Measurements from ENCODE around the gene MOV10L1. TPM values are rescaled to one million over a fixed set of nuclear protein-coding genes. Genes with fewer than 3 reads are reported as not detected.

Gene MOV10L1
- total and polyA plus RNA-seq, 9 of the 15 experiments (the other 6 are each of a cell fraction or from before 2014, with no cell fraction given) = 0.06 to 0.43 (median 0.15) TPM

DNA sequence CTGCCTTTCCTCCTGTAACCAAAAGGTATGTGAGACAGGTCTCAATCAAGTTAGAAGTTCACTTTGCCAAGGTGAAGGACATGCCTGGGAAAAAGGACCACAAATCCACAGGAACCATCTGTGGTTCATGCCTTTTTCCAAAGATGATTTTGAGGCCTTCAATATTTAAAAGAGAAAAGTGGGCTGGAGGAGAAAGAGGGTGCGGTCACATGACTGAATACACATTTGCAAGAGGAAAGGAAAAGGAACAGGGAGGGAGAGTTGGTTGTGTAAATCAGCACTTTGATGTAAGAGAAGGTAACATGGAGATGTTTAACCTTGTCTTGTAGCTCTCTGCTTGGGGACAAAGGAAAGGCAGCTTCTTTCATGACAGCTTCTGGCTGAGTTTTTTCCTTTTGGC, 21.2 kb downstream of the MOV10L1 start (continued):
- TF ChIP-seq, protein P1, sequence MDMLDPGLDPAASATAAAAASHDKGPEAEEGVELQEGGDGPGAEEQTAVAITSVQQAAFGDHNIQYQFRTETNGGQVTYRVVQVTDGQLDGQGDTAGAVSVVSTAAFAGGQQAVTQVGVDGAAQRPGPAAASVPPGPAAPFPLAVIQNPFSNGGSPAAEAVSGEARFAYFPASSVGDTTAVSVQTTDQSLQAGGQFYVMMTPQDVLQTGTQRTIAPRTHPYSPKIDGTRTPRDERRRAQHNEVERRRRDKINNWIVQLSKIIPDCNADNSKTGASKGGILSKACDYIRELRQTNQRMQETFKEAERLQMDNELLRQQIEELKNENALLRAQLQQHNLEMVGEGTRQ (CRISPR knock-in tag; IDR thresholded peaks at IDR 0.05) = 0 out of 2 replicates have a peak, but pooled peaks have one; percentile 22

DNA sequence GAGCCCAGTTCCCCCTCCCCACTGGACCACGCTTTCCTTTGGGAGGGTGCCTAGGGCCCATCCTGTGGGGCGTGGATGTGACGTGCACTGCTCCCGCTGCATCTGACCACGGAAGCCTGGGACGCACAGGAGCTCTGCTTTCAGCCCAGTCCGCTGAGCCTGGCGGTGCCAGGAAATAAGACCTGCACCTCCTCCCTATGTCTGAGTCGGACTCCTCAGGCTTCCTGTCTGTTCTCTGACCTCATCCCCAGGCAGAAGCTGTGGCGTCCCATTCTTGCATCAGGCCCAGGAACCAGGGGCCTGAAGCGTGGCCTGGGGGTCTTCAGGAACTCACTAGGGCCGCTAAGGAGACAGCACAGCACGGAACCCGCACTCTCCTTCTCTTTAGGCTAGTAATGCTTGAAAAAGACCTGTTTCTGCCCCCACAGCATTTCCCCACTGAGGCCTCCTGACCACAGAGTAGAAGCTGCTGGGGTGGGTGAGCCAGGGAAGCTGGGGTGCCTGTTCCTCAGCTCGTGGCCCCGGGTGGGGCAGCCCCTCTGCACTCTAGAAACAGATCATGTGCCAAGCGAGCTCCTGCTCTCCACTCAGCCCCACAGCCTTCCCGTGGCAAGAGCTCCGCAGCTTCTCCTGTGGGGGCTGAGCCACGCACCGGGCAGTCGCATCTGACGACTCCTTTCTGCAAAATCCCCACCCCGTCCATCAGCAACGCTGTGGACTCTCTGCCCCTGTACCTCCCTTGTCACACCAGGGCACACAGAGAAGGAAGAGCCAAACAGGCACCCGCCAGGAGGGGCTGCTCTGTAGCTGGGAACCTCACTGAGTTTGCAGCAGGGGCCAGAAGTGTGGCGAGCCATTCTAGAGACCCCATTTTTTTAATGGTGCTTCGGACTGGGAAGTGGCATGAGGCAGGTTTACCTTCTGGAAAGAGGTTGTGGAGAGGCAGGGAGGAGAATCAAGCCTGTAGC, 22.6 kb downstream of the MOV10L1 start:
- no peaks in the 10 kb centered on the region for H4K20me1 ChIP-seq (replicated peaks; ENCODE audit: control insufficient read depth, insufficient read depth, low read length)
- TF ChIP-seq, protein P2, sequence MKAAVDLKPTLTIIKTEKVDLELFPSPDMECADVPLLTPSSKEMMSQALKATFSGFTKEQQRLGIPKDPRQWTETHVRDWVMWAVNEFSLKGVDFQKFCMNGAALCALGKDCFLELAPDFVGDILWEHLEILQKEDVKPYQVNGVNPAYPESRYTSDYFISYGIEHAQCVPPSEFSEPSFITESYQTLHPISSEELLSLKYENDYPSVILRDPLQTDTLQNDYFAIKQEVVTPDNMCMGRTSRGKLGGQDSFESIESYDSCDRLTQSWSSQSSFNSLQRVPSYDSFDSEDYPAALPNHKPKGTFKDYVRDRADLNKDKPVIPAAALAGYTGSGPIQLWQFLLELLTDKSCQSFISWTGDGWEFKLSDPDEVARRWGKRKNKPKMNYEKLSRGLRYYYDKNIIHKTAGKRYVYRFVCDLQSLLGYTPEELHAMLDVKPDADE (conservative IDR thresholded peaks at IDR 0.05; ENCODE audit: control insufficient read depth, low read depth, low read length) = no peak
- TF ChIP-seq, protein P3, sequence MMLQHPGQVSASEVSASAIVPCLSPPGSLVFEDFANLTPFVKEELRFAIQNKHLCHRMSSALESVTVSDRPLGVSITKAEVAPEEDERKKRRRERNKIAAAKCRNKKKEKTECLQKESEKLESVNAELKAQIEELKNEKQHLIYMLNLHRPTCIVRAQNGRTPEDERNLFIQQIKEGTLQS (IDR thresholded peaks at IDR 0.05) = peak; percentile 36; the same call in 1 of the 2 replicates
- TF ChIP-seq, protein P3 (CRISPR knock-in tag; conservative IDR thresholded peaks at IDR 0.05) = no peak
- TF ChIP-seq CEBPG (CRISPR knock-in tag; IDR thresholded peaks at IDR 0.05) (peak; percentile 34; the same call in 1 of the 2 replicates), CEBPG (tag; conservative IDR thresholded peaks at IDR 0.05 in 1 of 2, IDR thresholded peaks at IDR 0.05 in 1 of 2) (no peak), HNRNPL (IDR thresholded peaks at IDR 0.05; ENCODE audit: low read depth, low read length) (no peak), GABPA (tag; conservative IDR thresholded peaks at IDR 0.05; ENCODE audit: low read depth) (peak; percentile 36; the same call in 1 of the 2 replicates)
- TF ChIP-seq, protein P4, sequence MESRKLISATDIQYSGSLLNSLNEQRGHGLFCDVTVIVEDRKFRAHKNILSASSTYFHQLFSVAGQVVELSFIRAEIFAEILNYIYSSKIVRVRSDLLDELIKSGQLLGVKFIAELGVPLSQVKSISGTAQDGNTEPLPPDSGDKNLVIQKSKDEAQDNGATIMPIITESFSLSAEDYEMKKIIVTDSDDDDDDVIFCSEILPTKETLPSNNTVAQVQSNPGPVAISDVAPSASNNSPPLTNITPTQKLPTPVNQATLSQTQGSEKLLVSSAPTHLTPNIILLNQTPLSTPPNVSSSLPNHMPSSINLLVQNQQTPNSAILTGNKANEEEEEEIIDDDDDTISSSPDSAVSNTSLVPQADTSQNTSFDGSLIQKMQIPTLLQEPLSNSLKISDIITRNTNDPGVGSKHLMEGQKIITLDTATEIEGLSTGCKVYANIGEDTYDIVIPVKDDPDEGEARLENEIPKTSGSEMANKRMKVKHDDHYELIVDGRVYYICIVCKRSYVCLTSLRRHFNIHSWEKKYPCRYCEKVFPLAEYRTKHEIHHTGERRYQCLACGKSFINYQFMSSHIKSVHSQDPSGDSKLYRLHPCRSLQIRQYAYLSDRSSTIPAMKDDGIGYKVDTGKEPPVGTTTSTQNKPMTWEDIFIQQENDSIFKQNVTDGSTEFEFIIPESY (CRISPR knock-in tag; IDR thresholded peaks at IDR 0.05) = peak; percentile 88
- no peaks in the 10 kb centered on the region for H3K9me1 ChIP-seq (ENCODE audit: control insufficient read depth, insufficient read depth, low read length)
- H3K4me1 ChIP-seq (replicated peaks in 1 of 2; ENCODE audit: control insufficient read depth in 2 of 2, insufficient read depth in 2 of 2, low read length in 2 of 2) = peaks cover 7 to 33% of the 10 kb centered on the region in 2 experiments; a peak in 4 of 5 replicates
- FAIRE-seq (no peak), DNase-seq (ENCODE audit: extremely low read depth in 1 of 4, low spot score in 3 of 4) (no peak), ATAC-seq (no peak; the same call in 2 of the 3 replicates)
- ChIA-PET POLR2A (interaction anchor here (0.5 to 0.8 kb wide), 2 partner anchors 141 to 251 kb away, joined by 3 to 4 read pairs; no protein-coding TSS in a partner anchor), CTCF (ENCODE audit: low intra/inter-chr PET ratio) (no interaction called here)
- BruUV-seq (replicated peaks) = no TSS peak
- WGBS (ENCODE audit: insufficient coverage, low coverage, missing lambda C conversion rate) = 64% methylated on average over 18 of the region's 28 CpGs
- peak overlapping the region in 1 of 2 experiments; percentile 68; a peak in 2 of 4 replicates for H3K9ac ChIP-seq (ENCODE audit: insufficient read depth in 1 of 2, low read depth in 2 of 2, low read length in 2 of 2)
- H3K4me3 ChIP-seq = no peak overlapping the region
- no peaks in the 10 kb centered on the region for H3K36me3 ChIP-seq (ENCODE audit: control insufficient read depth, insufficient read depth, low read length)
- intact Hi-C loops (cut with micrococcal nuclease) (no loop called here), in situ Hi-C loops (cut with MboI) (no loop called here)
- H3K9me3 ChIP-seq (replicated peaks; ENCODE audit: control insufficient read depth, insufficient read depth, low read depth, low read length) = no peaks in the 10 kb centered on the region
- H3K4me2 ChIP-seq (ENCODE audit: insufficient read depth, low read length) = no peak overlapping the region
- H3K79me2 ChIP-seq (ENCODE audit: control insufficient read depth, insufficient read depth, low read length) = no peaks in the 10 kb centered on the region
- H3K27ac ChIP-seq (ENCODE audit: extremely low read depth, low read depth, low read length) = no peak overlapping the region
- no peak overlapping the region for H2AFZ ChIP-seq (ENCODE audit: low read depth, low read length)
- no peaks in the 10 kb centered on the region for H3K27me3 ChIP-seq (ENCODE audit: control insufficient read depth in 2 of 2, insufficient read depth in 2 of 2, low read length in 2 of 2)

All from K562 (cell line).